HG02852 (cell line): ENCODE results near the gene PODXL2.

Experiments
- ATAC-seq: cut with Tn5 transposase; IDR thresholded peaks from one replicate; pipeline ENCODE4 v1.9.1; 2021; ENCODE audit warnings: mild to moderate bottlenecking, moderate library complexity; ENCODE audit not compliant: unreplicated experiment

Gene PODXL2, protein sequence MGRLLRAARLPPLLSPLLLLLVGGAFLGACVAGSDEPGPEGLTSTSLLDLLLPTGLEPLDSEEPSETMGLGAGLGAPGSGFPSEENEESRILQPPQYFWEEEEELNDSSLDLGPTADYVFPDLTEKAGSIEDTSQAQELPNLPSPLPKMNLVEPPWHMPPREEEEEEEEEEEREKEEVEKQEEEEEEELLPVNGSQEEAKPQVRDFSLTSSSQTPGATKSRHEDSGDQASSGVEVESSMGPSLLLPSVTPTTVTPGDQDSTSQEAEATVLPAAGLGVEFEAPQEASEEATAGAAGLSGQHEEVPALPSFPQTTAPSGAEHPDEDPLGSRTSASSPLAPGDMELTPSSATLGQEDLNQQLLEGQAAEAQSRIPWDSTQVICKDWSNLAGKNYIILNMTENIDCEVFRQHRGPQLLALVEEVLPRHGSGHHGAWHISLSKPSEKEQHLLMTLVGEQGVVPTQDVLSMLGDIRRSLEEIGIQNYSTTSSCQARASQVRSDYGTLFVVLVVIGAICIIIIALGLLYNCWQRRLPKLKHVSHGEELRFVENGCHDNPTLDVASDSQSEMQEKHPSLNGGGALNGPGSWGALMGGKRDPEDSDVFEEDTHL

DNA sequence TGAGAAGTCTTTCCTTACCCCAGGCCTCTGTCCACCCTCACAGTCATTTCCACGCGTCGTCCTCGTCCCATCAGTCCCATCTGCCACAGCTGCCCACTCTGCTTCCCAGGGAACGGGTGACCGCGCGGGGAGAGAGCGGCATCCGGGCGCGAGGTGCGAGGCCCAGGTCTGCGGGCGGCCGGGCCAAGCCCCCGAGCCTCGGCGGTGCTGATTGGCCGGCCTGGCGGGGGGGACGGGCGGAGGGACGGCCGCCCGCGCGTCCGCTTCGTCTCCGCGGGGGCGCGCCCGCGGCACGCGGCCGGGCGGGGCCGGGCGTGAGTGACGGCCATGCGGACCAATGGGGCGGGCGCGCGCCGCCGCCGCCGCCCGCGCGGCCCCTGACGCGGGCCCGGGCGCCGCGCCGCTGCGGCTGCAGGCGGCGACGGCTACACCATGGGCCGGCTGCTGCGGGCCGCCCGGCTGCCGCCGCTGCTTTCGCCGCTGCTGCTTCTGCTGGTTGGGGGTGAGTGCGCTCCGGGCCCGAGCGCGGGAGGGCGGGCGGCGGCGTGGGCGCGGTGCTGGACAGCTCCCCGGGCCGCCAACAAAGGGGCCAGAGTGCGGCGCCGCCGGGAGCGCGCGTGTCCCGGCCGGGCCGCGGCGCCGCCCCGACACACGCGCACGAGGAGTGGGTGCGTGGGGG lies at the start of gene PODXL2:
Gene PODXL2, plus strand, starts transcription at position 398 of the 679 bp plus-strand sequence. Its CDS starts 35 bp downstream, at position 433.
- peak; percentile 54 for ATAC-seq

DNA sequence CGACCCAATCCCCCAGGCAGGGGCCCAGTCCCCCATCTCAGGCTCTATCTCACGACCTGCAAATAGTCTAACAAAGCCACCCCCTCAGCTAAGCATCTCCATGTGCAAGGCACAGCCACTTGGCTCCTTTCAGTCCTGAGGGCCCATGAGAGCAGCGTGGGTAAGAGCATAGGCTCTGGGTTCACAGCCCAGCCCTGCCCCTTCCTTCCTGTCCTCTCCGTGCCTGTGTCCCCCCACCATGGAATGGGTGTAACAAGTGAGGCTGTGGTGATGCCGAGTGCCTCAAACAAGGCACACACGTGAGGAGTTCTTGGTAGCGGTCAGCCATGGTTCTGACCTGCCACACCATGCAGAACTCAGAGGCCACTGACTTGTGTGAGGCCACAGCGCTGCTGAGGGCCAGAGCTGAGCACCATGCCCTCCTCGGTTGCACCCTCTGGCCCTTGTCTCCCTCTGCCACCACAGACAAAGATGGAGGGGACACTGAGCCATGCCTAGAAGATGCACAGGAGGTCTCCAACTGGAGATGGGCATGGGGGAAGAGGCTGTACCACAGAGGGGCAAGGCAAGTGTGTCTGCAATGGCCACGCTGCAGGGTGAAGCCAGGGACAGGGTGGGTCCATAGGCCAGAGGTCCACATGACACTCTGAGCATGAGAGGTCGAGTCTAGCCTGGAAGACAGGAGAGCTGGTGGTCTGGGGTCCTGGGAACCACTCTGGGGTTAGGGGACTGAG lies 48.5 kb upstream of the PODXL2 start:
- no peak for ATAC-seq

DNA sequence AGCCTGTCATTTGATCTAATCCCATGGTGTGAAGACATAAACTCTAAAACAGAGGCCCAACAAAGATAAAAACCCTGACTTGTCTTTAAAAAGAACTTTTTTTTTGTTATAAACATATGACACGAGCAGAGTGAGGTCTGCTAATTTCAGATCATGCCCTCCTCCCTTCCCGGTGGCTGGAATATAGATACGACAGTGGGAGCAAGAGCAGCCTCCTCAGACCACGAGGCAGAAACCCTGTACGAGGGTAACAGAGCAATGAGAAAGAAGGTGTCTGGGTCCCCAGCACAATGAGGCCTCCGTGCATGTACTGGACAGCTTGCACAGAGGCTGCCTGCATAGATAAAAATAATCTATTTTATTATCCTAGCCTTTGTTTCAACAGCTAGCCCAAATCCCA lies 44.3 kb upstream of the PODXL2 start:
- ATAC-seq: no peak

DNA sequence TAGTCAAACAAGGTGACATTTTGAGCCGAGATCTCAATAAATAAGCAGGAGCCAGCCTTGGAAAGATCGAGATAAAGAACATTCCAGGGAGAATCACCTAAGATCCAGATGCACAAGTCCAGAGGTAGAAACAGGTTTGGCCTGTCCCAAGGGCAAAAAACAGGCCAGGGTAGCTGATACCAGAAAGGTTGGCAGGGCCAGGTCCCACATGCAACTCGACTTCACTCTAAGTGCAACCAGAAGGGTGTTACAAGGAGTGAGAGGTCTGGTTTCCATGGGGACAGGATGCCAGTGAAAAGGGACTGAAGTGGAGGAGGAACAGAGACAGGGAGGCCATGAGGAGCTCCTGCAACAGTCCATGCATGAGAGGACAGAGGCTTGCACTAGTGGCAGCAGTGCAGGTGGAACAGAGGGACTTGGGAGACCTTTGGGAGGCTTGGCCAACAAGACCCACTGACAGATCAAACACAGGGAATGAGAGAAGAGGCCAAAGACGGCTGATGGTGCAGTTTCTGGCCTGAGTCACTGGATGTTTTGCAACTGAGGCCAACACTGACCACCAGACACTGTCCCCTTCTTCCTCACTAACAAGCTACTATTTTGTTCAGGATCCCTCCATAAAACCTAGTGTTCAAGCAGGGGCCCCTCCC lies 43.7 kb upstream of the PODXL2 start:
- no peak for ATAC-seq

DNA sequence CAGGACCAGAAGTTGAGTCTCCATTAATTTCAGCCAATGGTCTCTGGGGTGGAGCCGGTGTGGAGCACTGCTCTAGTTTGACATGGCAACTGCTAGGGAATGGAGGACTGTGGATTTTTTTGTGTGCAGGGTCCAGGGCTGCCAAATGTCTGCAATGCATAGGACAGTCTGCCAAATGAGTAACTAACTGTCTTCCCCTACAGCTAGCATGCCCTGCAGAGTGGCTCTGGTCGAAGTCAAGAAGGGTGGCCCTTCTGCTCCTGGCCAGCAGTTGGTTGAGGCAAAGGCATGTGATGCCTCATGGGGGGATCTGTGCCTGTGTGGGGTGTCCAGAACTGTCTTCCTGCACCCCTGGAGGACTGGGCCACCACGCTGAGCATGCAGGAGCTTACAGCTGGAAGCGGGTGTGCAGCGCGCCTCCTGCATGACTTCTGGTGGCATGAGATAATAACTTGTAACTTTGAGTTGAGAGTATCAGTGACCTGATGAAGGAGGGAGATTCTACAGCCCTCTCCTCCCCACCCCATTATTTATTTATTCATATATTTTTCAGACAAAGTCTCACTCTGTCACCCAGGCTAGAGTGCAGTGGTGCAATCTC lies 43.1 kb upstream of the PODXL2 start:
- no peak for ATAC-seq

DNA sequence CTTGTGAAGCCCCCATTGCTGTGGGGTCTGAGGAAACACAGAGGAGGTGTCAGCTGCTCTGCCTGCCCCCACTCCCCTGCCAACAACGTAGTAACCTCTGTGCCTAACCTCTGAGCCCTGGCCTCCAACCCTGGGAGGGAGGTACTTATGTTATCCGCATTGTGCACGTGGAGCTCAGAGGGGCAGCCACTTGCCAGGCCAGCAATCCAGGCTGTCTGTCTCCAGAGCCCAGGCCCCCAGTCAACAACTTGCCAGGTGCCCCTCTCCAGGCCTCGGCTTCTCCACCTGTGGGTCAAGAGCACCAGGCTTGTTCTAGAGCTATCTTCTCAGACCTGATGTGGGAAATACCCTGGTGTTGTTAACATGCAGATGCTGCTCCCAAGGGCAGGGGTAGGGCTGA lies 41.1 kb upstream of the PODXL2 start:
- ATAC-seq: no peak

DNA sequence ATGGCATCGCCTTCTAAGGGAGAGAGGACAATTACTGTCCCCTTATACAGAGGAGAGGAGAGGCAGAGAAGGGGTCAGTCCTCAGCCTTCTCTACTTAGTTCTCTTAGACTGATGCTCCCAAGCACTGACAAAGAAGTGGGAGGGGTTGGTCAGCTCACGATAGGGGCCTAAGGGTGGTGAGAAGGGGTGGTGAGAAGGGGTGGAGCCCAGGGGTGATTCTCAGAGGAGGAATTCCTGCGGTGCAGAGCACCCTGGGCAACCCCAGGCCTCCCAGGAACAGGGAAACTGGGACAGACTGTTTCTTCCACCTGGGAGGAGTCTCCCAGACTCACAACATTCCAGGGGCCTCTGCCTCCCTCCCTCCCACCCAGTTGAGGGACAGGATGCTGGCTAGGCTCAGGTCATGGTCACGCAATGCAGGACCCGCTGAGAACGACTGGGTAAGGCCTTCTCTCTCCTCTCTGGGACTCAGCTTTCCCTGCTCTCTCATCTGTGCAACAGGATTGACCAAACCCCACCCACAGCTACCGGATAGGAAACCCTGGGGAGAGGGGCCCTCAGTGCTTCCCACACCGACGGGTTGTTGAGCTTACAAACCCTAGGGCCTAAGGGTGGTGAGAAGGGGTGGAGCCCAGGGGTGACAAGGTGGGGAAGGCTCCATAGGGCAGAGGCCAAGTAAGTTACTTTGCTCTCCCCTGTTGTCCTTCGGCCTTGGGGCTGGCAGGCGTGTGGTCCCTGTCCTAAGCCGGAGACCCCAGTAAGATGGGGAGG lies 40.0 kb upstream of the PODXL2 start:
- no peak for ATAC-seq

DNA sequence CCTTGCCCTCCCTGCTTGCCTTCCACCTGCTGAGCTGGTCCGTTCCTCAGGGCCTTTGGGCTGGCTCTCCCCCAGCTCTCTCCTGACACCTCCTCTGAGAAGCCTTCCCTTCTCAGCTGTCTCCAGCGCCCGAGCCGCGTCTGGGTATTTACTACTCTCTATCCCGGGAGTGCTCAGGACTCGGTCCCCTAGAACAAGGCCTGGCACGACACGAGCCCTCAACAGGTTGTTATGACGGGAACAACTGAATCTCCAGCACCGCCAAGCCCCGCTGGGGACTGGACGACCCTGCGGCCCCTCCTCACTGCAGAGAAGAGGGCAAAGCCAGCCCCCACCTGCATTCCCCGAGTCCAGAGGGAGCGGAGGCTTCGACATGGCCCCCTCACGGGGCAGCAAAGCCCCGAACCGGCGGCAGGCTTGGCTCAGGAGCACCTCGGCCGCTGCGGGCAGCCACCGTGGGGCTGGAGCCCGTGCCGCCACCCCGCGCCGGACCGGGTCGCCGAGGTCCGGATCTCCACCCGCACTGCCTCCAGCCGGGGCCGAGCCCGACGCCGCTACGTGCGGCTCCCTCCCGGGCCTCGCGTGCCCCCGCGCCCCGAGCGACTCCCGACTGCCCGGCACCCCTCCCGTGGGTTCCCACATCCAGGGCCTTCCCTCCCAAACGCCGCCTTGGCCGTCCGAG lies 39.2 kb upstream of the PODXL2 start:
- ATAC-seq: peak; percentile 5

DNA sequence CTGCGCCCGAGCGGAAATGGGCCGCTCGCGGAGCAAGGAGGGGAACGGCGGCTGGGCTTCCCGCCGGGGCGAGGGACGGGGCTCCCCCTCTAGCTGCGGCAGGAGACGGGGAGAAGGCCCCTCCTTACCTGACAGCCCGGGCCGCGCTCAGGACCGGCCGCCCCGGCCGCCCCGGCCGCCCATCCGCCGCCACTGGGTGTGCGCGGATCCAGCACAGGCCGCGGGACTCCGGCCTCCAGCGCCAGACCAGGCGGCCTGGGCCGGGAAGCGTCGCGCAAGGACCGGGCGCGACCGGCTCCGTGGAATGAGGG lies 38.7 kb upstream of the PODXL2 start:
- peak; percentile 46 for ATAC-seq

DNA sequence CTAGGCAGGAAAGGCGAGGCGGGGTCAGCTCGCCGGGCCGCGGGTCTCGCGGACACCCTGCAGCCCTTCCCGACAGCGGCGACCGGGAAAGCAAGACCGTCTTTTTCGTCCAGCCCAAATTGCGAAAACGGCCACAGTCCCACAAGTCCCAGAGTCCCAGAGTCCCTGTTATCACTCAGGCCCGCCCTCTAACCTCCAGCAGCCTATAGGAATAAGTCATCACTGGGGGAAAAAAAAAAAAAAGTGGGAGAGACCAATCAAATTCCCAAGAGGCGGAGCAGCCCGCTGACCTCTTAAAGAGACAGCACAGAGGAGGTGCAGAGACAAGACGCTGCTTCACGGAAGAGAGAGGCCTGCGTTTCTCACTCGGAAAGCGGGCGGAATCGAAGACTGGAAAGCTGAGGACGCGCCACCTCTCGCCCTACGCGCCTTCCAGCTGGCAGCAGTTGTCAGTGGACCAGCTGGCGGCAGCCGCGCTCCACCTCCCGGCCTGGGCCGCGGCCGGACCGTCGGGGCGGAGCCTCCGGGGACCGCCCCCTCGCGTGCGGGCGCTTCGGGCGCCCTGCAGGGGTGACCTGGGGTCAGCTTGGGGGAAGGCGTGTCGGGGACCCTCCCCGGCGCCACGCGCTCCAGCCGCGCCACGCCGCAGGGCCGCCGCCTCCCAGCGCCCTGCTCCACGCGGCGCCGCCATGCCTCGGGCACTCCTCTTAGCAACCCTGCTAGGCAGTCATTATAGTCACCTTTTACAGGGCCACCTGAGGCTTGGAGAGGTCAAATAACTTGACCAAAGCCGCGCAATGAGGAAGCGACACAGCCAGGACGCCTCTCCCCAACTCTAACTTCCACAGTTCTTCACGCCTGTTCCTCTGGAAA lies 38.2 kb upstream of the PODXL2 start, which contains the start of gene TPRA1:
Gene TPRA1, minus strand, starts transcription at position 141 of the 873 bp plus-strand sequence. CDS start 10,587 bp downstream, outside the sequence.
- ATAC-seq: peak; percentile 75

DNA sequence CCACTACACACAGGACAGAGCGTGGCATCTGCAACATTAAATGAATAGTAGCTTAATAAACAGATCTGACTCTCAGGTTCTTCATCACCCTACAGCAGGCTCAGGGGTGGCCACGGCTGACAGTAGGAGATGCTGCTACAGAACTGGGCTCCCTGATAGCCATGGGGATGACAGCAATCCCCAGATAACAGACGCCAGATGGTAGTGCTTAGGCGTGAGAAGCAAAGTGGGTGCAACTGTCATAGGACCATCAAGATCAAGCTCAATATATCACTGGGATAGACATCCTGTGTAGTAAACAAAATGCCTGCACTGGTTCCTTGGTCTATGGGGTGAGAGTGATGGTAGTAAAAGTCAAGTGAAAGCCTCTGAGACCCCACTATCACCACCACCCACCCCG lies 35.8 kb upstream of the PODXL2 start:
- no peak for ATAC-seq

DNA sequence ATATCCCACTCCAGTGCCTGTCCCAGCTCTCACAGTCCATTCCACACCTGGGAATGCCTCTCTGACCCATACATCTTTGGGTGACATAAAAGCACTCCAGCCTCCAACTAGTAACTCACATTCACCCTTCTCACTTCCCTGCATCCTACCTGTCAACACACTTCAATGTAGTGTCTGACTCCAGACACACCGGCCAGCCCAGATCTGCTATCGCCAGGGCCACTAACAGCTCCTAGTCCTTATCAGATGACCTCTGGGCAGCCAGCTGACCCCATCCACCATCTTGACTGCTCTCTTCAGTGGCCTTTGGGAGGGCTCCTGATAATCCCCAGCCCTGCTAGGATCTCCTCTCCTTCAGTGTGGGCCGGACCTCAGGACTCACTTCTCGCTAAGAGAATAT lies 33.7 kb upstream of the PODXL2 start:
- no peak for ATAC-seq

DNA sequence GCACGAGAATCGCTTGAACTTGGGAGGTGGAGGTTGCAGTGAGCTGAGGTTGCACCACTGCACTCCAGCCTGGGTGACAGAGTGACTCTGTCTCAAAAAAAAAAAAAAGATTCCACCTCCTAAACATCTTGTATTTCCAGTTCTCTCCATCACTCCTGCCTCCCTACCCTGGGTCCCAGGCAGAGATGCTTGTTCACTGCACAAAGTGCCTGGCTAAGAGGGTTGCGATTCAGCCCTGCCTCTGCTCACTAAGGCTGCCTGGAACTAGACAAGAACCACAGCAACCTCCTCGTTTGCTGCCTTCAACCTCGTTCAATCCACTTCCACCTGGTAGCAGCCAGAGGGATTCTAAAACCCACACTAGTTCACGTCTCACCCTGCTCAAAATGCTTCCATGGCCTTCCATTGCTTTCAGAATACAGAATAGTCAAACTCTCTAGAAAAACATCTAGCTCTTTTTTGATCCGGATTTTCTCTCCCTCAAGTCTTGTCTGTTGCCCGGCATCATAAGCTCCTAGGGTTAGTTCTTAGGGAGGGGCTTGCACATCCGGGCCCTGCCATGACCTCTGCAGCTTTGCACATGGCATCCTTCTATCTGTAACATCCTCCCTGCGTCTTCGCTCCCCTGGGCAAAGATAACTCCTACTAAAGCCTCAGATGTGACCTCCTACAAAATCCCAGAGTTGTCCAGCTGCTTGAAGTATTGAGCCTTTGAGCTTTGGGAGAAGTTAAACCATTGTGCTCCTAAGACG lies 31.8 kb upstream of the PODXL2 start:
- ATAC-seq: no peak

DNA sequence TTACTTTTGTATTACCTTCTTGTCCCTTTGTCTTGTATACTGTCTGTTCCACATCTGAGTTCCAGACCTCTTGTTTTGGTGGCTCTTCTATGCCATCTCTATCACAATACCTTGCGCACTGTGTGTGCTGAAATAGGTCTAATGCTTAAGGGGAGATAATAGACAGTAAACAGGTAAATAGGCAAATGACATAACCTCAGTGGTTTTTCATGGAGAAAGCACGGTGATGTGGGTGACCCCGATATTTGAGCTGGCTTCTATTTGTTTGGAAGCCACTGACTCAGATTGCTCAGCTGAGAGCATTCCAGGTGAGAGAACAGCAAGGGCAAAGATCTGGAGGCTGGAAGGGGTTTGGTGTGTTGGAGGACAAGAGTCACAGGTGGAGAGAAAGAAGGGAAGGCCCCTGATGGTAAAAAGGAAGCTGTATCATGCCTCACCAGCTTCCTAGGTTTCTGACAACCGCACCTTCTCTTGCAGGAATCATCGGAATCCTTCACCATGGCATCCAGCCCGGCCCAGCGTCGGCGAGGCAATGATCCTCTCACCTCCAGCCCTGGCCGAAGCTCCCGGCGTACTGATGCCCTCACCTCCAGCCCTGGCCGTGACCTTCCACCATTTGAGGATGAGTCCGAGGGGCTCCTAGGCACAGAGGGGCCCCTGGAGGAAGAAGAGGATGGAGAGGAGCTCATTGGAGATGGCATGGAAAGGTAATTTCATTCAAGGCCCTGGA lies 30.0 kb upstream of the PODXL2 start:
- ATAC-seq: no peak

DNA sequence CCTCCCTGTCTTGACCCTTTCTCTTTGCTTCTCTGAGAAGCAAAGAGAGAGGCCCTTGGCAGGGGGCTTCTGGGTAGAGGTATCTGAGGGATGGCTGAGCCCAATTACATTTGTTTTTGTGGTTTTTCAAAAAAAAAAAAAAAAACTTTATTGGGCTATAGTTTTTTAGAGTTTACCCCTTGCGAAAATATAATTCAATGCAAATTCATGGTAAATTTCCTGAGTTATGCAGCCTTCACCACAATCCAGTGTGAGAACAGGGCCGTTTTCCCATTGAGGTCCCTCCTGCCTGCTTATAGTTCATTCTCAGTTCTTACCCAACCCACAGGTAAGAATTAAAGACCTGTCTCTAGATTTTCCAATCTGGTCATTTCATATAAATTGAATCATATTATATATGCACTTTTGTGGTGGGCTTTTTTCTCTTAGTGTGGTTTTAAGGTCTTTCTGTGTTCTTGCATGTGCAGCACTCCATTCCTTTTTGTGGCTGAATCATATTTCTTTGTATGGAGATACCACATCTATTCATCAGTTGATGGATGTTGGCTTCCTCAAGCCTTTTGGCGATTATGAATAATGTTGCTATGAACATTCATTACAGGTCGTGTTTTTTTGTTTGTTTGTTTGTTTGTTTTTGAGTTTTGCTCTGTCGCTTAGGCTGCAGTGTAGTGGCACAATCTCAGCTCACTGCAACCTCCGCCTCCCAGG lies 28.1 kb upstream of the PODXL2 start:
- no peak for ATAC-seq

DNA sequence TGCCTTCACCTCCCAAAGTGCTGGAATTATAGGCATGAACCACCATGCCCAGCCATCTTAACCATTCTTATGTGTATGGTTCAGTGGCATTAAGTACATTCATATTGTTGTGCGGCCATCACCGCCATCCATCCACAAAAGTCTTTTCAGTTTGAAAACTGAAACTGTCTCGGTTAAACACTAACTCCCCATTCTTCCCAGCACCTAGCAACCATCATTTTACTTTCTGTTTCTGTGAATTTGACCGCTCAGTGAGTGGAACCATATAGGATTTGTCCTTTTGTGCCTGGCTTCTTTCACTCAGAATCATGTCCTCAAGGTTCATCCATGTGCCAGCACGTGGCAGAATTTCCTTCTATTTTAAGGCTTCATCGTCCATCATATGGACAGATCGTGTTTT lies 24.9 kb upstream of the PODXL2 start:
- no peak for ATAC-seq
